GM21786 (cell line): ENCODE measurements around the gene OTOR.

Experiments
- ATAC-seq: cut with Tn5 transposase; IDR thresholded peaks from one replicate; pipeline ENCODE4 v1.9.1; 2021; ENCODE audit not compliant: unreplicated experiment

Gene OTOR

GRCh38 chr20:16748308-16748900 lies at the start of gene OTOR:
OTOR (plus strand) TSS chr20:16748358; CDS start chr20:16748402, 44 bp downstream.
- ATAC-seq, result no peak

- ATAC-seq, result no peak
Observed at GRCh38 chr20:16699293-16699692, 48.9 kb upstream of the OTOR start.

- no peak for ATAC-seq
Observed at GRCh38 chr20:16701296-16701695, 46.9 kb upstream of the OTOR start.

- ATAC-seq, result no peak
Observed at GRCh38 chr20:16703570-16703969, 44.6 kb upstream of the OTOR start.

- ATAC-seq, result peak; percentile 63
Observed at GRCh38 chr20:16707674-16708073, 40.5 kb upstream of the OTOR start.

GRCh38 chr20:16708602-16709001 lies 39.6 kb upstream of the OTOR start:
- ATAC-seq, result no peak

- ATAC-seq, result peak; percentile 79
Observed at GRCh38 chr20:16709017-16709416, 39.1 kb upstream of the OTOR start.

GRCh38 chr20:16710781-16711180 lies 37.4 kb upstream of the OTOR start:
- no peak for ATAC-seq

GRCh38 chr20:16711661-16712258 lies 36.4 kb upstream of the OTOR start:
- no peak for ATAC-seq

- no peak for ATAC-seq
Observed at GRCh38 chr20:16712511-16712947, 35.6 kb upstream of the OTOR start.

- no peak for ATAC-seq
Observed at GRCh38 chr20:16713066-16713465, 35.1 kb upstream of the OTOR start.

- ATAC-seq, result no peak
Observed at GRCh38 chr20:16714242-16714641, 33.9 kb upstream of the OTOR start.

- no peak for ATAC-seq
Observed at GRCh38 chr20:16714751-16715150, 33.4 kb upstream of the OTOR start.

- ATAC-seq, result no peak
Observed at GRCh38 chr20:16719421-16719820, 28.7 kb upstream of the OTOR start.

GRCh38 chr20:16729080-16729479 lies 19.1 kb upstream of the OTOR start:
- no peak for ATAC-seq

GRCh38 chr20:16729565-16730460 lies 18.3 kb upstream of the OTOR start, which contains the start of gene SNRPB2:
SNRPB2 (plus strand) TSS chr20:16730026; CDS start chr20:16731703, 1,677 bp downstream.
- ATAC-seq, result peak; percentile 99

- ATAC-seq, result no peak
Observed at GRCh38 chr20:16732506-16733152, 15.5 kb upstream of the OTOR start.

GRCh38 chr20:16740365-16741072 lies 7.6 kb upstream of the OTOR start:
- ATAC-seq, result no peak

GRCh38 chr20:16744178-16744807 lies 3.9 kb upstream of the OTOR start:
- no peak for ATAC-seq

GRCh38 chr20:16745204-16745603 lies 3.0 kb upstream of the OTOR start:
- ATAC-seq, result no peak
